GM12865 (cell line): Measurements from ENCODE around the gene MAP3K14.

Source experiments
- DNase-seq: peaks from one replicate; pipeline ENCODE4 v3.0.0; 2010; ENCODE audit warnings: low read depth
- H3K4me3 ChIP-seq: 2 replicates; pipeline ENCODE4 v1.5.1; 2011; ENCODE audit warnings: mild to moderate bottlenecking, low read depth, low read length, control low read depth
- TF ChIP-seq, protein P1 (sequence below): IDR thresholded peaks from 2 replicates; pipeline ENCODE4 v1.5.1; 2011; ENCODE audit warnings: low read length, control low read depth, low read depth, inconsistent platforms; ENCODE audit not compliant: insufficient read depth; ENCODE audit errors: missing control alignments

Gene MAP3K14

DNA sequence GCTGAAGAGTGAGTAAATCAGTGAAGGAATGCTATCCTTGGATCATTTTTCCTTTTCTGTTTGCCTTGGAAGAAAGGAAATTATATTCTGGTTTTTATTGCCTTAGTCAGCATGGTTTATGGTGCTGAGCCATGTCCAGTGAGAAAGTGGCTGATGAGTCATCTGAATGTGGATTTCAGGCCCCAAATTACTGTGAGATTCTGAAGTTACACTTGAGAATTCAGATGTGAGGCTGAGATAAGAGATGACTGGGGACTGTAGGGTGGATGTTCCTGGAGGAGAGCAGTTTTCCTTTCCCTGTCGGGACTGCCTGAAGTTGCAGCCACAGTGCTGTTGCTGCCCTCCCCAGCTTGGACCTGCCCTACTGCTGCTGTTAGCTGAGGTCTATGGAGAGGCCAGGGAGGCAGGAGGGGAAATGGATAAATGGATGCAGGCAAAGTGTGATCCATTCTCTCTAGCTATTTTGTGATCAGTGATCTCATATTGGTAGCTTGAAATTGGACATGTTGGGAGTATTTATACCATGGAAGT lies 4.2 kb upstream of the MAP3K14 start:
- no peak overlapping the region for H3K4me3 ChIP-seq
- TF ChIP-seq, protein P1, sequence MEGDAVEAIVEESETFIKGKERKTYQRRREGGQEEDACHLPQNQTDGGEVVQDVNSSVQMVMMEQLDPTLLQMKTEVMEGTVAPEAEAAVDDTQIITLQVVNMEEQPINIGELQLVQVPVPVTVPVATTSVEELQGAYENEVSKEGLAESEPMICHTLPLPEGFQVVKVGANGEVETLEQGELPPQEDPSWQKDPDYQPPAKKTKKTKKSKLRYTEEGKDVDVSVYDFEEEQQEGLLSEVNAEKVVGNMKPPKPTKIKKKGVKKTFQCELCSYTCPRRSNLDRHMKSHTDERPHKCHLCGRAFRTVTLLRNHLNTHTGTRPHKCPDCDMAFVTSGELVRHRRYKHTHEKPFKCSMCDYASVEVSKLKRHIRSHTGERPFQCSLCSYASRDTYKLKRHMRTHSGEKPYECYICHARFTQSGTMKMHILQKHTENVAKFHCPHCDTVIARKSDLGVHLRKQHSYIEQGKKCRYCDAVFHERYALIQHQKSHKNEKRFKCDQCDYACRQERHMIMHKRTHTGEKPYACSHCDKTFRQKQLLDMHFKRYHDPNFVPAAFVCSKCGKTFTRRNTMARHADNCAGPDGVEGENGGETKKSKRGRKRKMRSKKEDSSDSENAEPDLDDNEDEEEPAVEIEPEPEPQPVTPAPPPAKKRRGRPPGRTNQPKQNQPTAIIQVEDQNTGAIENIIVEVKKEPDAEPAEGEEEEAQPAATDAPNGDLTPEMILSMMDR, result no peak
- peak; percentile 61 for DNase-seq

GRCh38 chr17:45320349-45320930 lies 3.6 kb upstream of the MAP3K14 start:
- TF ChIP-seq, protein P1, result no peak
- DNase-seq, result no peak
- H3K4me3 ChIP-seq, result no peak overlapping the region

DNA sequence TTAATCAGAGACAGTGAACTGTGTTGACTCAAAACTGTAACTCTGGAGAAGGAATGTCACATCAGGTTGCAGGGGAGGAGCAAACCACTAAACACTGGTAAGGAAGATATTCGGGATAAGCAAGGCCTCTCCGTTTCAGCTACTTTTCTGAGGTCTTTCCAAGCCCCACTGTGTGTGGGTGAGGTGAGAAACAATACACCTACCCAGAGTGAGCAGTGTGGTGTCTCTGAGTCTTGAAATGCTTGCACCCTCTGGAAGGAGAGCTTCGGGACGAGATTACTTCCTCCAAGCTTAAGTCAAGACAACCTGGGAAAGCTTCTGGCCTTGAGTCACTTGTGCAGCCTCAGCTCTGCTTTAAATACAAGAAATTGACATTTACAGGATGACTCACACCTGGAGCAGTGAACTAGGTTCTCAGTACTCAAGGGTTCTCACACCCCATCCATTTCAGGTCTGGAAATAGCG lies 2.5 kb upstream of the MAP3K14 start:
- TF ChIP-seq, protein P1, result no peak
- no peak for DNase-seq
- no peak overlapping the region for H3K4me3 ChIP-seq

DNA sequence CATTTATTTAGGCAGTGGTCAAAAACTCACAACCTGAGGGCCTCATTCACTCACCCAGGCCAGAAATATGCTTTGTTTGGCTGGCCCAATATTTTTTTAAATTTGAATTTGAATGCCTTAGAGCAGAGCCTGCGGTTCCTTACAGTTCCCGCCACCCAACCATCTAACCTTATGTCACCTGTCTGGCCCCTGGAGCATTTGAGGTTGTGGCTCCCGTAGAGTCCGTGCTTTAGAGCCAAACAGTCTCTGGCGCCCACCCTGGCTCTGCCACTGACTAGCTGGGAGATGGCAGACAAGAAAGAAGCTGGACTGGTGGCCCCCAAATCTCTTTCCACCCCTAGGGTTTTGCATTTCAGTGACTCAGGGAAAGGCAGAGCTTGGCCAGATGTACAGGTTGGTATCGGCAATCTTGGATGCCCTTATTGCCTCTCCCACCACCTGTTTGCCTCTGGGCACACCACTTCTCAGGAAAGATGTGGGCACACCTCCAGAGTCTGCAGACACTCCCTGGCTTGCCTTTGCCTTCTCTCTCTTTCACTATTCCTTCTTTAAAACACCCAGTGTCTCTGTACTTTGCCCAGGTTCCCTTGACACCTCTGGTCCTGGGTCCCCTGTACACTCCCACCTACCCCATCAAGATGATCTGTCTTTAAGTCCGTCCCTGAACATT lies 1.9 kb upstream of the MAP3K14 start:
- DNase-seq, result no peak
- H3K4me3 ChIP-seq, result no peak overlapping the region
- TF ChIP-seq, protein P1, result no peak

GRCh38 chr17:45317111-45317928 lies 500 bp upstream of the MAP3K14 start:
- TF ChIP-seq, protein P1, result no peak
- DNase-seq, result peak; percentile 100
- peak overlapping the region; percentile 66 for H3K4me3 ChIP-seq

DNA sequence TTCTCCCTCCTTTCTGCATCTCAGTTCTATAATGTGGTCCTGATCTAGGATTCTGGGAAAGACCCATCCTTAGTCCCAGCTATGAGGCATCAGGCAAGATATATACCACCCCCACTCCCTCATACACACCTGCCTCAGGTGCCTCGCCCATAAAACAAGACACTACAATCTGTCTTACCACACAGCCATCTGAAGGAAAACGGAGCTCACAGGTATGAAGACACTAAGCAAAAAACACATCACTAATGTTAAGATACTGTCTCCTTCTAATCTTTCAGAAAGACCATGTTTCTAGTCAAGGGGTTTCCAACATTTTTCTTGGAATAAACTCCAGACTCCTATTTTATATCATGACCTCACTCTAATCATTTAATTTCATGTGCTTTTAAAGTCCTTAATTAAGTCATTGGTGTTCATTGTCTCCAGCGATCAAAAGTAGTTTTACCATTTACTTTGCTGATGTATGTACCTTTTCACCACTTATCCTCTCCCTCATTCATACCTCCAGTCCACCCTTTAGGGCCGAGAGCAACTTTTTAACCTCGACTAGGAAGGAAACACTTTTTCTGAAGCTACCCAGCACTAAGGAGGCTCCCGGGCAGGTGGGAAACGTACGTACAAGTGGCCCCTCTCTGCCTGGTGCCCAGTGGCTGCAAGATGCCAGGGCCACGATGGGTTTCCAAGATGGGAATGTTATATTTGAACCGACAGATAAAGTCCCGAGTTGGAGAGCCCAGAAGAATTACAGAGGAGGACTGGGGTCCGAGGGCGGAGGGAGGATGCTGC lies 979 bp downstream of the MAP3K14 start:
- TF ChIP-seq, protein P1, result no peak
- peak overlapping the region; percentile 66 for H3K4me3 ChIP-seq
- DNase-seq, result no peak
